NCI-H1417 treated with DMSO at 0.1 percent for 48 hours (cell line): Measurements from ENCODE around the gene NF1.
"Not testable (repeated sequence)": the region's sequence is repeated elsewhere in the genome, so short reads cannot be mapped to it uniquely, and the experiment has no call there.

ENCODE experiments used
- DNase-seq: peaks from one replicate; lab custom pipeline; 2025; lab: John Stamatoyannopoulos, UW

The NF1 gene

GRCh38 chr17:31130286-31131224, 35.8 kb downstream of the NF1 start:
- DNase-seq: no peak

GRCh38 chr17:31131299-31131698, 36.5 kb downstream of the NF1 start:
- DNase-seq: no peak

- no peak for DNase-seq
These were observed 38.2 kb downstream of the NF1 start for GRCh38 chr17:31132977-31133376.

GRCh38 chr17:31134576-31134975, 39.8 kb downstream of the NF1 start:
- no peak for DNase-seq

GRCh38 chr17:31136319-31136718, 41.5 kb downstream of the NF1 start:
- DNase-seq: no peak

GRCh38 chr17:31140111-31140510, 45.3 kb downstream of the NF1 start:
- DNase-seq: no peak

GRCh38 chr17:31144428-31144827, 49.7 kb downstream of the NF1 start:
- DNase-seq: no peak

GRCh38 chr17:31144836-31145235, 50.1 kb downstream of the NF1 start:
- DNase-seq: no peak

GRCh38 chr17:31147507-31148202, 52.9 kb downstream of the NF1 start:
- no peak for DNase-seq

- DNase-seq: no peak
These were observed 53.4 kb downstream of the NF1 start for GRCh38 chr17:31148205-31148604.

- no peak for DNase-seq
These were observed 57.5 kb downstream of the NF1 start for GRCh38 chr17:31152271-31152670.

- no peak for DNase-seq
These were observed 60.5 kb downstream of the NF1 start for GRCh38 chr17:31155208-31155810.

GRCh38 chr17:31156326-31156725, 61.5 kb downstream of the NF1 start:
- DNase-seq: no peak

- DNase-seq: not testable (repeated sequence)
These were observed 62.1 kb downstream of the NF1 start for GRCh38 chr17:31156864-31157263.

- DNase-seq: no peak
These were observed 64.1 kb downstream of the NF1 start for GRCh38 chr17:31158746-31159377.

GRCh38 chr17:31163091-31163781, 68.5 kb downstream of the NF1 start:
- no peak for DNase-seq

GRCh38 chr17:31167111-31167510, 72.3 kb downstream of the NF1 start:
- no peak for DNase-seq

- DNase-seq: no peak
These were observed 76.9 kb downstream of the NF1 start for GRCh38 chr17:31171701-31172100.

- no peak for DNase-seq
These were observed 77.6 kb downstream of the NF1 start for GRCh38 chr17:31172388-31172787.

- DNase-seq: no peak
These were observed 79.4 kb downstream of the NF1 start for GRCh38 chr17:31174215-31174614.

GRCh38 chr17:31175237-31175636, 80.5 kb downstream of the NF1 start:
- no peak for DNase-seq

- DNase-seq: not testable (repeated sequence)
These were observed 81.4 kb downstream of the NF1 start for GRCh38 chr17:31176143-31176542.
